A673 (cell line): ENCODE measurements around the gene PLCB4.

Source experiments
- CTCF ChIP-seq: fragments of 300-800, 200-600 bp; sonication (generic); conservative IDR thresholded peaks from 2 replicates; pipeline ENCODE4 v1.5.1; 2017; ENCODE audit warnings: low read depth, mild to moderate bottlenecking, antibody characterized with exemption, low read length, moderate library complexity, mixed read lengths
- EZH2 ChIP-seq: fragments of 200-600 bp; sonication (generic); IDR thresholded peaks from 2 replicates; pipeline ENCODE4 v1.6.1; 2017; ENCODE audit warnings: borderline replicate concordance, low read depth, mild to moderate bottlenecking, mixed read lengths, antibody characterized with exemption, low read length; ENCODE audit not compliant: poor library complexity, severe bottlenecking

GRCh38 chr20:9022376-9022775 is 46.5 kb upstream of the PLCB4 start:
- TF ChIP-seq CTCF (no peak), EZH2 (no peak)
